ENCODE results near the gene CDKN2B-AS1.

GRCh38 chr9:22142671-22143070 is 148.1 kb downstream of the CDKN2B-AS1 start:
- TF ChIP-seq, protein P1, sequence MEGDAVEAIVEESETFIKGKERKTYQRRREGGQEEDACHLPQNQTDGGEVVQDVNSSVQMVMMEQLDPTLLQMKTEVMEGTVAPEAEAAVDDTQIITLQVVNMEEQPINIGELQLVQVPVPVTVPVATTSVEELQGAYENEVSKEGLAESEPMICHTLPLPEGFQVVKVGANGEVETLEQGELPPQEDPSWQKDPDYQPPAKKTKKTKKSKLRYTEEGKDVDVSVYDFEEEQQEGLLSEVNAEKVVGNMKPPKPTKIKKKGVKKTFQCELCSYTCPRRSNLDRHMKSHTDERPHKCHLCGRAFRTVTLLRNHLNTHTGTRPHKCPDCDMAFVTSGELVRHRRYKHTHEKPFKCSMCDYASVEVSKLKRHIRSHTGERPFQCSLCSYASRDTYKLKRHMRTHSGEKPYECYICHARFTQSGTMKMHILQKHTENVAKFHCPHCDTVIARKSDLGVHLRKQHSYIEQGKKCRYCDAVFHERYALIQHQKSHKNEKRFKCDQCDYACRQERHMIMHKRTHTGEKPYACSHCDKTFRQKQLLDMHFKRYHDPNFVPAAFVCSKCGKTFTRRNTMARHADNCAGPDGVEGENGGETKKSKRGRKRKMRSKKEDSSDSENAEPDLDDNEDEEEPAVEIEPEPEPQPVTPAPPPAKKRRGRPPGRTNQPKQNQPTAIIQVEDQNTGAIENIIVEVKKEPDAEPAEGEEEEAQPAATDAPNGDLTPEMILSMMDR (tag by site-specific recombination; IDR thresholded peaks at IDR 0.05): no peak
- no peak for TF ChIP-seq MYNN (tag by site-specific recombination; IDR thresholded peaks at IDR 0.05; ENCODE audit: borderline replicate concordance)
- TF ChIP-seq, protein P2, sequence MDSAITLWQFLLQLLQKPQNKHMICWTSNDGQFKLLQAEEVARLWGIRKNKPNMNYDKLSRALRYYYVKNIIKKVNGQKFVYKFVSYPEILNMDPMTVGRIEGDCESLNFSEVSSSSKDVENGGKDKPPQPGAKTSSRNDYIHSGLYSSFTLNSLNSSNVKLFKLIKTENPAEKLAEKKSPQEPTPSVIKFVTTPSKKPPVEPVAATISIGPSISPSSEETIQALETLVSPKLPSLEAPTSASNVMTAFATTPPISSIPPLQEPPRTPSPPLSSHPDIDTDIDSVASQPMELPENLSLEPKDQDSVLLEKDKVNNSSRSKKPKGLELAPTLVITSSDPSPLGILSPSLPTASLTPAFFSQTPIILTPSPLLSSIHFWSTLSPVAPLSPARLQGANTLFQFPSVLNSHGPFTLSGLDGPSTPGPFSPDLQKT (IDR thresholded peaks at IDR 0.05; ENCODE audit: borderline replicate concordance, low read depth, low read length): no peak
- TF ChIP-seq ZNF48 (tag by site-specific recombination; IDR thresholded peaks at IDR 0.05): no peak
